ENCODE data around the gene NTN1.
"Not testable (repeated sequence)": the region's sequence is repeated elsewhere in the genome, so short reads cannot be mapped to it uniquely, and the experiment has no call there.

Gene NTN1

DNA sequence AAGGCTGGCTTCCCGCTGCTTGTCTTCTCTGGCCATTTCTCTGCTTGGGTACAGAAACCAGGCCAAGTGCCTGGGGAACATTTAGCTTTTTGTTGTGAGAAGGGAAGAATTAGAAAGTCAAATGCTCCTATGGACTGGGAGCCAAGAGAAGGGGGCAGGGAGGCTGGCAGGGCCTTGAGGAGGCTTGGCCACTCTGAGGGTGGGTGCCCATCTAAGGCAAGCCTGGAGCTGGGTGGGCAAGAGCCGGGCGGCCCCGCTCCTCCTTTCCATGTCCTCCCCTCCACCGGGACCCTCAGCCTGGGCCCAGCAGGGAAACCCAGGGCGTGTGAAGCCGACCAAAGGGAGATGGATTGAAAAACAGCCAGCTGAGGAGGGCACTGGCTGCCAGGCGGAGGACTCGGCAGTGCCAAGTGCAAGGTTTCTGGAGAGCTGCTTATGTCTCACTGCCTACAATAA lies 69.4 kb downstream of the NTN1 start:
- DNase-seq, result no peak

DNA sequence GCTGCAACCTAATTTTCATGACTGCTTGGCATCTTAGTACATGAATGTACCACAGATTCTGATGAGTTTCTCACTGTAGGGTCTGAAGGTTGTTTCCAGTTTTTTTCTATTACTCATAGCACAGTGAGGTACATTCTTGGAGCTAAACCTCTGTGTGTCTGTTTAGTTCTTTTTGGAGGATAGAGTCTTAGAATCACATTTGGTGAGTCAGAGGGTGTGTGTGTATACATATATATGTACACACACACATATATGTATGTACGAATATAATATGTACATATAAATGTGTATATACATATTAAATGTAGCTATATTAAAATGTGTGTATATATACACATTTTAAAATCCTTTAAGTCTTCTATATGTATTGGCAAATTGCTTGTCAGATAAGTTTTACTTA lies 72.9 kb downstream of the NTN1 start:
- no peak for DNase-seq

DNA sequence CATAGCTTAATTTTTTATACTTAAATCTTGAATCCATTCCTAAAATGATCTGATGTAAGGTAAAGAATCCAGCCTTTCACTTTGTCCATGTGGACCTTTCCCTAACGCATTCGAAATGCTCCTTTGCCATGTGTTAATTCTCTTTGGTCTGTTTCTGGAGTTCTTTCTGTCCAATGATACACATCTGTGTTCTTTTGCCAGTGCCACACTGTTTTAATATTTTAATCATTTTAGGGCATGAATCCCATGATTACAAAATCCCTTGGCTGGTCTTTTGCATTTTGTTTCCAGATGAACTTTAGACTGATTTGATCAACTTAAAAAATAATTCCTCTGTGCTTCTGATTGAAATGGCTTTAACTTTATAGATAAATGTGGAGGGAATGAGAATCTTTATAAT lies 74.1 kb downstream of the NTN1 start:
- no peak for DNase-seq

DNA sequence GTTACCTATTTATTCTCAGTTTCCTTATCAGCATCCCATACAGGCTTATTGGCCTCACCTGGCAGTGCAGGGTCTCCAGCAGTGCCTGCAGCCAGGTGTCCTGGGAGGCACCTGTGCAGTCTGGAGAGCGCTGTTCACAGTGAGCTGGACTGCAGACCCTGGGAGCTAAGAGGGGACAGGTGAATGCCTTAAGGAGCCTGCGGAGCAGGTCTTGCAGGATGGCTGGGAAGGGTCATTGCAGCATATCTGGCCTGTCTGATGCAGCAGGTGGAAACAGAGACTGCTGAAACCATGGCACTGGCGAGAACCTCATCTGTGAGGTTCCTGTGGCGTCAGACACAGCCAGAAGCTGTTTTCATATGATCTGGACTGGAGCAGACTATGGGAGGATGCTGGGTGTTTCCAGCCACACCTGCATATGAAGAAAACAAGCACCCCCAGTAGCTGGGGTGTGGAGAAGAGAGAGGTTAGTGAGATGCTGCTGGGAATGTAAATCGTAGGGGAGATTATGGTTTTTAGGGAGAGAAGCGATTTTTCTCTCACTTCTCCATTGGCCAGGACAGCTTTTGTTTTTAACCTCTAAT lies 77.0 kb downstream of the NTN1 start:
- no peak for DNase-seq

DNA sequence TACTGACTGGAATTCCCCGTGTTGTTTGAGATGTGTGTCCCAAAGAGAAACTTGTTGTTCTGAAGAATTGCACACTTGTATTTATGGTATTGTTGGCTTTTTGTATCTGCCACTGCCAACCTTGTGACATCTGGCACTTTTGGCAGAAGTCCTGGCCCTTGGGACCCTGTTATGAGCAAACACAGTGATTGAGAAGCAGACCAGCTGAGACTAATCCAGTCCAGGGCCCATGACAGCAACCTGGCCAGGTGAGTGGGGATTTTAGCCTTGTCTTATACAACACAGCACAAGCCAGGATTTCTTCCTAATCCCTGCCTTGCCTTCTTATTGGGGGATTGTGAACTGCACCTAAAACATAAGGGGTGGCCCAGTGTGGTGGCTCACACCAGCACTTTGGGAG lies 80.0 kb downstream of the NTN1 start:
- no peak for DNase-seq

DNA sequence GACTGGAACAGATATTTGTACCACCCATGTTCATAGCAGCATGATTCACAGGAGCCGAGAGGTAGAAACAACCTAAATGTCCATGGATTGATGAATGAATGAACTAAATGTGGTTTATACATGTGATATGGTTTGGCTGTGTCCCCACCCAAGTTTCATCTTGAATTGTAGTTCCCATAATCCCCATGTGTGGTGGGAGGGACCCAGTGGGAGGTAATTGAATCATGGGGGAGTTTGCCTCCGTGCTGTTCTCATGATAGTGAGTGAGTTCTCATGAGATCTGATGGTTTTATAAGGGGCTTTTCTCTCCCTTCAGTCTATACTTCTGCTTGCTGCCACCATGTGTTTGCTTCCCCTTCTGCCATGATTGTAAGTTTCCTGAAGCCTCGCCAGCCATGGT lies 81.9 kb downstream of the NTN1 start:
- not testable (repeated sequence) for DNase-seq

DNA sequence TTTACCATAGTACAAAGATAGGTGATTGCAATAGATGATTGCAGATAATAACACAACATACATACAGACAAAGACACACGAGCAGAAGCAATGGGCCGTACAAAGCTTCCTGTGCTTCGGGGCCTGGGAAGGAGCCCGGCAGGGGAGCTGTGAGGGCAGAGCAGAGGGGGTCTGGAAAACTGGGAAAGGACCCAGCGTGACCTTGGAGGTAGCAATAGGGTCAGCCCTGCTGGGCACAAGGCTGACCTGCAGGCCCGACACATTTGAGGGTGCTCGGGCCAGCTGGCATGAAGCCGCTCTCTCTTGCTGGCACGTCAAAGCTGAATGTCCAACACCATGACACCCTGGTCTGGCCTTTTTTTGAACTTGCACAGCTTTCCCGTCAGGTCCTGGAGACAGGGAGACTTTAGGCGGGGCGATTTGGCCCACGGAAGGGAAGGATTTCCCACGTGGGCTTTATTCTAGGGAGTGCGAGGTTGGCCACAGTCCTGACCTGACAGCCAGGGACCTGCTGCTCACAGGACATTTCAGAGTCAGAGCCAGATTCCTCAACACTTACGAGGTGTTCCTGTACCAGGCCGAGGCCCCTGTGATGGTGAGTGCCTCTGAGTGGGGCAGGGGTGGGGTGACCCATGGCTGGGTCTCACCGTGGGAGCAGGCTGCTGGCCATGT lies 83.2 kb downstream of the NTN1 start:
- no peak for DNase-seq

DNA sequence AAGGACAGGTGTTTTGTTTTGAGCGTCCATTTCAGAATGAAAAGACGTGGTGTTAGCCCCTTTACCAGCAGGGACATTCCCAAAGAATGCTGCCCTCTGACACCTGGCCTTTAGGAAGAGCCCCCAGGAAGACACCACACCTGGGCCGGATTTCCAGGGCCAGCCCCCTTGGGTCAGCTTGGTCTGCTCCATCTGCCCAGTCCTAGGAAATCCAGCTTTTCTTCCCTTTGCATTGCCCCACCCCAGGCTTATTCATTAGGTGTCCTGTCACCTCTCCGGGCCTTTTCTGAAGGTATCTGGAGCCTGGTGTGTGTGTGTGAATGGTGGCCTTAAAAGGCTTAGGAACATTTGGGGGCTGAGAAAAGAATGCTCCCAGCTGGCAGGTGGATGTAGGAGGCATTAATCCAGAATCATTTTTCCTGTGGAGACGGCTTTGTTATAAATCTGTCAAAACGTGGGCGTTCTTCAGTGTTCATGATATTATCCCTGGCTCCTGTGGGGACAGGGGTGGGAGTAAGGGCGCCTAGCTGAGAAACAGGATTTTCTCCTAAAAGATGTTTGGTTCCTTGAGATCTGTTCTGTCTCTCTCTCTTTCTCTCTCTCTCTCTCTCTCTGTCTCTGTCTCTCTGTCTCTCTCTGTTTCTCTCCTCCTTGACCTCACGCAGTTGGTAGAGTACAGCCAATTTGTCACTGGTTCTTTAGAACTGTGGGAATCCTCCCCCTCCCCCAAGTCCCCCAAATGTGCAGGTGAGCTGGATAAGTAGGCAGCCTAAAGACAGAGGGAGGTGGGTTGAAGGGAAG lies 84.0 kb downstream of the NTN1 start:
- no peak for DNase-seq

DNA sequence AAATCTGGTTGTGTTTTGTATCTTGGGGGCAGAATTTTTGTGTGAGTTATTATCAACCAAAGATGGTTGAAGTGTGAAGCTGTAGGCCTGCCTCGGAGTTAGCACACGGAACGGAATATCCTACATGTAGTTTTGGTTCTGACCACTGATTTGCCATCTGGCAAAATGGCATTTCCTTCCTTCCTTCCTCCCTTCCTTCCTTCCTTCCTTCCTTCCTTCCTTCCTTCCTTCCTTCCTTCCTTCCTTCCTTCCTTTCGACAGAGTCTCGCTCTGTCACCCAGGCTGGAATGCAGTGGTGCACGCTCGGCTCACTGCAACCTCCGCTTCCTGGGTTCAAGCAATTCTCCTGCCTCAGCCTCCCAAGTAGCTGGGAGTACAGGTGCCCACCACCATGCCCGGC lies 85.0 kb downstream of the NTN1 start:
- DNase-seq, result not testable (repeated sequence)

DNA sequence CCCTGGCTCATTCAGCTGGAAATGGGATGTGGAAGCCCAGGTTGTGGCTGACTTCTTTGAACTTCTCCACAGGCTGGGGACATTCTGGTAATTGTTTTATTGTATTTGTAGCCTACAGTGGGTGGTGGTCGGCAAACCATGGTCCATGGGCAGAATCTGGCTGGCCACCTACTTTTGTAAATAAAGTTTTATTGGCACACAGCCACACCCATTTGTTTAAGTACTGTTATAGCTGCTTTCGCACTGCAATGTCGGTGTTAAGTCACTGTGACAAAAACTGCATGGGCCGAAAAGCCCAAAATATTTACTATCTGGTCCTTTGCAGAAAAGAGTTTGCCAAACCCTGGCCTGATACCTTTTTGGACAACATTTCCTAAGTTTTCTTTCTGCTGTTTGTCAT lies 86.2 kb downstream of the NTN1 start:
- DNase-seq, result no peak

DNA sequence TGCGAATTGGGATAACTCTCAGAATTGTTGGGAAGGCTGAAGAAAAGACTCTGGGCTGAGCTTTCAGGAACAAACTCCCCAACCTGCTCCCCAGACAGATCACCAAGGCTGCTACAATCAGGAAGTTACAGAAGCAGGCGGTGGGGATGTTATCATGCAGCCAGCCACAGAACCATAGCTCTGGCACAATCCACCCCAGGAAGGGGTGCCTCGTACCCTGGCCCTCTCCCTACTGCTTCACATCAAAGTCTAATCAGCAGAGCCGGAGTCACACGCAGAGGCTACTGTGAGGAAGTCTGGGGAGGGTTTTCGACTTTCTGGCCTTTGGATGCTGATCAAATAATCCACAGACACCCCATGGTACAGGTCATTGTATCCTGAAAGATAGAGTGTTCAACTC lies 86.8 kb downstream of the NTN1 start:
- no peak for DNase-seq

DNA sequence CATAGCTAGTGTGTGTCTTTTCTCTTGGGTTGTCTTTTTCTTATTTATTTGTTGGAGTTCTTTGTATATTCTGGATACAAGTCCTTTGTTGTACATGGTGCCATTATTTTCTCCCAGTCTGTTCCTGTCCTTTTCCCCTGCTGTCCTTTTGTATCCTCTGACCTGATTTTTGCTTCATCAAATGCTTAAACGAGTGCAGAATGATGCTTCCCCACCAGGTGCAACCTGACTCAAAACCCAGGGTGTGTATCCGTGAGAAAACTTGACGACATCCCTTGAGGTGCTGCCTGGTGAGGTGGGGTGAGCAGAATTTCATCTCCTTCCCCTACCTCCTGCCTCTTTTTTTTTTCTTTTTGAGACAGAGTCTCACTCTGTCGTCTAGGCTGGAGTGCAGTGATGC lies 88.6 kb downstream of the NTN1 start:
- no peak for DNase-seq

DNA sequence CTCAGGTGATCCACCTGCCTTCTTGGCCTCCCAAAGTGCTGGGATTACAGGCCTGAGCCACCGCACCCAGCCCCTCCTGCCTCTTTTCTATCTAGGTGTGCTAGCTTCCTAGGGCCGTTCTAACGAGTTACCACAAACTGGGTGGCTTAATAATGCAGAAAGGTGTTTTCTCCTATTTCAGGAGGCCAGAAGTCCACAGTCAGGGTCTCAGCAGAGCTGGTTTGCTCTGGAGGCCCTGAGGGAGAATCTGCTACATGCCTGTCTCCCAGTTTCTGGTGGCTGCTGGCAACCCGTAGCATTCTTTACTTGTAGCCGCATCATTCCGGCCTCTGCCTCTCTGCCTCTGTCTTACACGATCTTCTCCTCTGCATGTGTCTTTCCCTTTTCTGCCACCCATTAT lies 89.2 kb downstream of the NTN1 start:
- DNase-seq, result no peak

DNA sequence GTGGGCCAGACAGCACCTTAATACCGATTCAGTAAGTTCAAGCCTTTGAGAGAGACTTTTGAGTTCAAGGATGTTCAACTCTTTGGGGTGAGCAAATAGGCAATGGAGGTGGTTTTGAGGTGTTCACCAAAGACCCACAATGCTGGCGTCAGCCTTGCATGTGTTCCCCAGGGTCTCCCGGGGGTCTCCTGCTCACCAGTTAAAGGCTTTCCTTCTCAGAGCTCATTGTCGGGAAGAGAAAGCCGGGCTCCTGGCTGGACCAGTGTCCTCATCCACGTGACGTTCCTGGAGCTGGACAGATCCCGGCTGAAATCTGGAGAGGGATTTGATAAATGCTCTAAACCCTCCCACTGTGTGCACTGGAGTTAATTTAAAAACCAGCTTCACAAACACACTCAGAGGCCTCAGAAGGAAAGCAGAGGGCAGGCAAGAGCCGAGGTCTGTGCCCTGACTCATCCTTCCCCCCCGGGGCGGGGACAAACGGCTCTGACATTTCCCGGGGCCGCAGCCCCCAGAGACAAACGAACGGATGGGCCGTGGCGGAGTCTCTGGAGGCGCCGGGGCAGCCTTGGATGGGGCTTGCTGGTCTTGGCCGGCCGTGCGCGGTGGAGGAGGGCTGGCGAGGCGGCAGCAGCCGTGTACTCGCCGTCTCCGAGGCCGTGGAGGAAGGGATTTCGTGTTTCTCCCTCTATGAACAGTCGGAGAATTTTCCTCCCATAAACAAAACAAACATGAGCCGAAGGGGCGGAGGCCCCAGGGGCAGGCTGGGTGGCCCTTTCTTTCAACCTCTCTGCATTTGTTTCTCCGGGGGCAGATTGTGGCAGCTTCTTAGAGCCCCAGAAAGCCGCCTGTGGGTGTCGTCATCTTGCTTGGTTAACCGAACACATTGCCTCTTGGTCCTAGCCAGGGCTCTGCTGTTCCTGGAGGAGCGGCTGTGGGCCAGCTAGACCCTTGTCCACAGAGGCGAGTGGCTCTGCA lies 94.2 kb downstream of the NTN1 start:
- peak in 1 of 4 experiments; percentile 43 for DNase-seq

DNA sequence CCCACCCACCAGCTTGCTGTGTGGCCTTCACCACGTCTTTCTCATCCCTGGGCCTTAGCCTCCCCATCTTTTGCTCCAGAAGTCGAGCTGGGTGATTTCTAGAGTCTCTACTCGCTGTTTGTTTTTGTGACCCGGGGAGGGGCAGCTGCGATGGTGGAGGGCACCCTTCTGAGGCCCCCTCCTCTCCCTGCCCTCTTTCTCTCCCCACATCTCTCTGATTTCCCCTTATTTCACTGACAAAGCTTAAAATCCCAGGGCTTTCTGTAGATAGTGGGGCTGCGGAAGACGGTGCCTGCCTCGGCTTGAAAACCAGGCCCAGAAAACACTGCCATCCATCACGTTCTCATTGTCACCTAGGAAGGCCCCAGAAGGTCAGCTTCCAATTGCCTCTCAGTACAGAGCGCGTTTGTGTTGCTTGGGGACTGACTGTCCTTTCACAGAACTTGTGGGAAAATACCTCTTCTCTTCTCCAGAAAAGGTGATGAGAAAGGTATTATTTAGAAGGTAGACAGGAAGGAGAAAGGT lies 95.1 kb downstream of the NTN1 start:
- DNase-seq, result no peak

DNA sequence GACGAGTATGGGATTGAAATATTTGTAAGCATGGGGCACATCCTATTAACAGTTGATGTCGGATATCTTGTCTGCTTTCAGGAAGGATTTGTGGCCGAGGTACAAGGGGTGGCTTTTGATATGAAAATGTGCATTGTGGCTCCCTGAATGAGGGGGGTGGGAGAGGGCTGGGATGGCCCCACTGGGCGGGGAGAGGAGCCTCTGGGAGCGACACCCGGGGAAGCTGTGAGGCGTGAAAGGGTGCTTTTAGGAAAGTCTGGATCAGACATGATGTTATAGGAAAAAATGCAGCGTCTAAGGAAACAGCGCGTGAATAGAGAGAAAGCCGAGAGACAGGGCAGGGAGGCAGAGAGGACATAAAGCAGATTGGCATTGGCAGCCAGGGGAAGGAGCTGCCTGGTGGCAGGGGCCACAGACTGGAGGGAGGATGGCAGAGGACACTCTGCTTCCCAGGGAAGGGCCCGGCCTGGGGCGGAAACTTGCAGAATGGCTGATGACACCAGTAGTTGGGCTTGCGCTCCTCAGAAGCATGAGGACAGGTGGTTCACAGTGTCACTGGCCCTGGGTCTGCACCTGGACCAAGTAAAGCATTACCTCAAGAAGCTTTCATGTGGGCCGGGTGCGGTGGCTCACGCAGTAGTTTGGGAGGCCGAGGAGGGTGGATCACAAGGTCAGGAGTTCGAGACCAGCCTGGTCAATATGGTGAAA lies 95.7 kb downstream of the NTN1 start:
- no peak for DNase-seq

DNA sequence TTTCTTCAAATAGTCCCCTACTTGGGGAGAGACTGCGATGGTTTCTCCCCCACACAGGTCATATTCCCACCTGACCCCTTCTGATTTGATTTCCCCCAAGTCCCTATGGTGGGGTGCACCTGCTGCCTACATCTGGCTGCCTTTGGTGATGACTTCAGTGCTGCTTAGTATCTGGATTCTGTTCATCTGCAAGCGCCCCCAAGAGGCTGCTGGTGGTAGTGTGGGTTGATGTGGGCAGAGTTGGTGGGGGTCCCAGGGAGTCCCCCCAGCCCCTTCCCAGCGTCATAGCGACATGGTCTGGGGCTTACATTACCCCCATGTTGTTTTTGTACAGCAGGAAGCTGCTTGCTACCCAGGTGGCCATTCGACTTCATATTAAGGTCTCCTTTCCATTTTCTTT lies 99.2 kb downstream of the NTN1 start:
- no peak for DNase-seq

DNA sequence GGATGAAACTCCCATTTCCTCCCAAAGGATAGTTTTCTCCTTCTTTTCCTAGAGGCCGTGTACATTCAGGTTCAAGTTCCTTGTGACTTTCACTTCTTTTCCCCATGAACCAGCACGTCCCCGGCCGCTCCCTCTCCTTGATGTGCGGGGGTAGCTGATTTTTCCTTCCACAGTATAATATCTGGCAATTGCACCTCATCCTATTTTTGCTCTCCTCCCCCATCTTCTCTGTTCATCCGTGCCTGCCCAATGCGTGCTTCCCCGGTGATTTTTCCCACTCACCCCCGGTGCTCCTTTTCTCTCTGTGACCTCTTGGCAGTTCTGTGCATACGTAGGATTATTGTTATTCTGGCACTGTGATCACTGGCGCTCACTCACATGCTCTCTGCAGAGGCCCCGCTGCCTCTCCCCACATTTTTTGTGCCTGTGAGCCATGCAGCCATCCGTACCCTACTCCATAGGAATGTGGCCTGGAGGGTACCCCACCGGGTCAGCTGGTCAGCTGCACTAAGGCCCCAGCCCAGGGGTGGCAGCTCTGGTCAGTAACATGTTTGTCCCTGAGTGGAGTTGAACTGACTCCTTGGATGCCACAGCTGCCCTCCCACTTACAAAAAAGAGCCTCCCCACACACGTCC lies 100.0 kb downstream of the NTN1 start:
- DNase-seq, result no peak

DNA sequence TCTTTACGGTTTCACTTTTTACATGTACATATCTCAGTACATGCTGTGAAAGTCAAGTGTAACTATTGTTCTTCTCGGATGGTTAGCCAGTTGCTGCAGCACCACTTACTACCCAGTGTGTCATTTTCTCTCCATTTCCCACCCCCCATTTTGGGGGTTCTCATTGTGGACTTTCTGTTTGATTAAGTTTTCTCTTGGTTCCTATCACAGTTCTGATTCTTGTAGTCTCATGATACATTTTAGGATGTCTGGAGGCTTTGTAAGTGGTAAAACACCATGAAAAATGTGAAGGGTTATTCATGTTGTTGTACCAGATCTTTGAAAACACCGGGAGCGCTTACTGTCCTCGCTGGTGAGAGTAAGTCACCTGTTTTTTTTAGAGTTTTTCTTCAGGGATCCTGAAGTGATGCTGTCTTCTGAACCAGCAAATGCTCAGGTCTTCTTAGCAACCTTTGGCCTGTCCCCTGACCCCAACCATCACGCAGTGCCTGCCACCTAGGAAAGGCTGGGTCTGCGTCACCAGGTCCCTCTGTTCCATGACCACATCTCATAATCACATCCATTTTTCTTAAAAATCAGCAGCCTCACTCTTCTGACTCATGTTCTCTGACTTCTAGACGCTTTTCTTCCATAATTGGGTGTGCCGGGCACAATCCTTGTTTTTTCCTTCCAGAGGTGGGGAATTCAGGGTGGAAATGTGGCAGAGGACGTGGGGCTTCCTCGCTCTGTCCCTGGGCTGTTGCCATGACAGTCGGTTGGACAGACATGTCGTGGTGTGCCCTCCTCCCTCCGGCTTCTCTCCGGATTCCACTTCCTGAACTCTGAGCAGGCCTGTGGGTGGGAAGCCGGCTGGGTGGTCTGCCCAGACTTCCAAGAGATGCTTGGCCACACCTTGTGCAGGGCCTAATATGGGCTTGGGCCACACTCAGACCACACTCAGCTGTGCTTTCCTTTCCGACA lies 102.6 kb downstream of the NTN1 start:
- DNase-seq, result no peak

DNA sequence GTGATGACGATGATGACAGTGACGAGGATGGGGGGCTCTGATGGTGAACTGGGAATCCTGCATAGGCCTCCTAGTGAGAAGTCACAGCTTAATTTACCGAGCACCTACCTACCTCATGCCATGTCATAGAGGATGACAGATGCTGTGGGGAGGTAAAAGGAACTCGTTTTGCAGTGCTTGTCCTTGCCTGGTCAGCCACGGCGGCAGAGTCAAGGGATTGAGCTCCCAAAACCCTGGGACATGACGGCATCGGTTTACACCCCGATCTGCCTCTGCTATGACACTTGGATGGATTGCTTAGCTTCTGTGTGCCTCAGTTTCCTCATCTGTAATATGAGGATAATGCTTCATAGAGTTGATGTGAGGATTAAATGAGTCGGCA lies 103.2 kb downstream of the NTN1 start:
- no peak for DNase-seq

Data from activated naive CD4-positive, alpha-beta T cell (primary cell).